Mesendoderm (in vitro differentiated cells): Measurements from ENCODE around the gene ATP10B.

Source experiments
- DNase-seq: peaks from one replicate; pipeline ENCODE4 v3.0.0; 2013
- H2AK5ac ChIP-seq: 2 replicates; pipeline ENCODE4 v1.6.1; 2013; ENCODE audit warnings: low read length, inconsistent platforms
- H2BK120ac ChIP-seq: 2 replicates; pipeline ENCODE4 v1.6.1; 2013; ENCODE audit warnings: low read depth, mild to moderate bottlenecking, low read length, moderate library complexity, mixed read lengths
- H2BK15ac ChIP-seq: replicated peaks from 2 replicates; pipeline ENCODE4 v1.6.1; 2013; ENCODE audit warnings: low read depth, mild to moderate bottlenecking, moderate library complexity
- H2BK5ac ChIP-seq: 2 replicates; pipeline ENCODE4 v1.6.1; 2013; ENCODE audit warnings: low read length, inconsistent platforms
- H3K18ac ChIP-seq: 2 replicates; pipeline ENCODE4 v1.6.1; 2013; ENCODE audit warnings: mild to moderate bottlenecking, low read length, mixed read lengths
- H3K23ac ChIP-seq: one replicate; pipeline ENCODE4 v1.6.1; 2013; ENCODE audit warnings: low read length
- H3K27ac ChIP-seq: 2 replicates; pipeline ENCODE4 v1.5.1; 2013; ENCODE audit warnings: low read depth, mild to moderate bottlenecking, inconsistent platforms, low read length, moderate library complexity
- H3K27me3 ChIP-seq: 2 replicates; pipeline ENCODE4 v1.6.1; 2013; ENCODE audit warnings: low read length, control low read depth, mild to moderate bottlenecking, inconsistent platforms; ENCODE audit not compliant: insufficient read depth, poor library complexity
- H3K36me3 ChIP-seq: 2 replicates; pipeline ENCODE4 v1.6.1; 2013; ENCODE audit warnings: low read length, inconsistent platforms; ENCODE audit not compliant: control insufficient read depth, insufficient read depth
- H3K4ac ChIP-seq: one replicate; pipeline ENCODE4 v1.6.1; 2013; ENCODE audit warnings: low read depth, mild to moderate bottlenecking, low read length, moderate library complexity
- H3K4me1 ChIP-seq: 2 replicates; pipeline ENCODE4 v1.6.1; 2013; ENCODE audit warnings: low read depth, low read length, inconsistent platforms; ENCODE audit not compliant: control insufficient read depth
- H3K4me2 ChIP-seq: 2 replicates; pipeline ENCODE4 v1.6.1; 2013; ENCODE audit warnings: low read length
- H3K4me3 ChIP-seq: 2 replicates; pipeline ENCODE4 v1.5.1; 2013; ENCODE audit warnings: mild to moderate bottlenecking, low read length
- H3K56ac ChIP-seq: one replicate; pipeline ENCODE4 v1.6.1; 2013; ENCODE audit warnings: low read length
- H3K79me1 ChIP-seq: 2 replicates; pipeline ENCODE4 v1.6.1; 2013; ENCODE audit warnings: low read length, inconsistent platforms
- H3K79me2 ChIP-seq: 2 replicates; pipeline ENCODE4 v1.6.1; 2013; ENCODE audit warnings: mild to moderate bottlenecking, low read length; ENCODE audit not compliant: control insufficient read depth, insufficient read depth
- H3K9ac ChIP-seq: 2 replicates; pipeline ENCODE4 v1.6.1; 2013; ENCODE audit warnings: low read length, inconsistent platforms
- H4K5ac ChIP-seq: one replicate; pipeline ENCODE4 v1.6.1; 2013; ENCODE audit warnings: low read length
- H4K8ac ChIP-seq: one replicate; pipeline ENCODE4 v1.6.1; 2013; ENCODE audit warnings: low read depth, mild to moderate bottlenecking, control low read depth, low read length, moderate library complexity
- WGBS: extraction: QIAGEN DNeasy Blood & Tissue Kit; methylation state at CpG from one replicate; pipeline ENCODE4 v1.1.7; 2013; ENCODE audit warnings: low lambda C conversion rate, missing lambda C conversion rate; ENCODE audit not compliant: insufficient coverage; ENCODE audit errors: extremely low coverage; 5-methylcytosine and 5-hydroxymethylcytosine counted together

The ATP10B gene

DNA sequence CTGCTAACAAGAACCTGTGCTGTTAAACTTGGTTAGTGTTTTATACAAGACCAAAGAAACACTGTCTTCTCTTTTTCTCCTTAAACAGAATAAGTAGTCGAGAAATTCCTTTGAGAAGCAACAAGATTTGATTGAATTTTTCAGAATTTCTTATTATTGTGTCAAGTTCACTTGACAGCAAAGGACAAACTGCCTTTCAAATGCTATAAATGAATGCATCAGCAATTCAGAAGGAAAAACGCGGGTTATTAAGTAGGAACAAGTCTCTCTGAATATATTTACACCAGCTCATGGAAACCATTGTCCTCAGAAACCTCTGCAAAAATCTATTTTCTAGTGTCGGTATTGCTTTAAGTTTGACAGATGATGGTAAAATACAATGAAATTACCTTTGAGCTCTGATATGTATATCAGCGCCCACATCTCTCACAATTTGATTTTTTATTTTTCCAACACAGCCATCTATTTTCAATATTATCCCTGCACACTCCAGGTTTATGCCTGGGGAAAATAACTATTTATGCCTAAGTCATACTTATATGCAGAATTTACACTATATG is 4.4 kb downstream of the ATP10B start:
- Histone ChIP-seq H3K56ac (no peak overlapping the region), H3K27ac (no peak overlapping the region), H3K27me3 (no peaks in the 10 kb centered on the region), H3K79me1 (no peaks in the 10 kb centered on the region), H3K79me2 (no peaks in the 10 kb centered on the region), H2BK5ac (no peak overlapping the region), H3K4me3 (no peak overlapping the region), H2BK120ac (no peak overlapping the region), H4K5ac (no peak overlapping the region), H4K8ac (no peak overlapping the region), H3K4ac (no peak overlapping the region), H3K4me2 (no peak overlapping the region), H3K4me1 (no peaks in the 10 kb centered on the region), H3K18ac (no peak overlapping the region), H3K9ac (no peak overlapping the region), H2BK15ac (no peak overlapping the region), H3K36me3 (no peaks in the 10 kb centered on the region), H2AK5ac (no peak overlapping the region), H3K23ac (no peak overlapping the region)
- no CpG with 5 or more reads among the region's 5 CpGs for WGBS
- no peak for DNase-seq

DNA sequence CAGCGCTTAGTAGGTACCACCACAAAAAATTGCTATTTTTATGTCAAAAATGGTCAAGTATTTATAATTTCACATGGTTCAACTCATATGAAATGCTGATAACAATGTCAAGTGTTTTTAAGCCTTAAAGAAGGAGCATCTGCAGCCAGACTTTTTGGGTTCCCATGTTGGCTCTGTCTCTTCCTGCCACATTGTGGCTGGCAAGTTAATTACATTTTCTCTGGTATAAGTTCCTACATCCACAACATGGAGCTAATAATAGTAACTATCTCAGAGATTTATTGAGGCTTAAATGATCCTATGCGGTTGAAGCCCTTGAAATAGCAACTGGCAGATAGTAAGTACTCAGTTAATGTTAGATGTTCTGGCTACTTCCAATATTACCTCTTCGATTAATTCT is 5.4 kb downstream of the ATP10B start:
- Histone ChIP-seq H3K79me1 (no peaks in the 10 kb centered on the region), H3K4me1 (no peaks in the 10 kb centered on the region), H2BK5ac (no peak overlapping the region), H2AK5ac (no peak overlapping the region), H4K8ac (no peak overlapping the region), H3K9ac (no peak overlapping the region), H4K5ac (no peak overlapping the region), H3K27ac (no peak overlapping the region), H2BK120ac (no peak overlapping the region), H3K4me3 (no peak overlapping the region), H3K36me3 (no peaks in the 10 kb centered on the region), H3K27me3 (no peaks in the 10 kb centered on the region), H3K56ac (no peak overlapping the region), H3K79me2 (no peaks in the 10 kb centered on the region), H2BK15ac (no peak overlapping the region), H3K23ac (no peak overlapping the region), H3K18ac (no peak overlapping the region), H3K4ac (no peak overlapping the region), H3K4me2 (no peak overlapping the region)
- no CpG with 5 or more reads among the region's 3 CpGs for WGBS
- DNase-seq: no peak

DNA sequence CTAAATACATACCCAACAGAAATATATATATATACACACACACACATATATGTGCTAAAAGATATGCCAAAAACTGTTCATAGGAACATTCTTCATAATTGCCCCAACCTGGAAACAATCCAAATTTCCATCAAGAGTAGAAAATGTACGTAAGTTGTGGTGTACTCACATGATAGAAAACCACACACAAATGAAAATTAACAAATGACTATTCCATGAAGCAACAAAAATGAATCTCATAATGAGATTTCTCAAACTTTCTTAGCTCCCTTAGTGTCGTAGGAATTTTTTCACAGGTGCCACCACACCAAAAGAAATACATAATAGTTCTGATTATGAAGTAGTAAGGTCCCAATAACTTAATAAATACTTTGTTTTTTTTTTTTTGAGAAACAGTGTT is 7.8 kb downstream of the ATP10B start:
- H3K4ac ChIP-seq: no peak overlapping the region
- WGBS: no CpG with 5 or more reads among the region's 2 CpGs

DNA sequence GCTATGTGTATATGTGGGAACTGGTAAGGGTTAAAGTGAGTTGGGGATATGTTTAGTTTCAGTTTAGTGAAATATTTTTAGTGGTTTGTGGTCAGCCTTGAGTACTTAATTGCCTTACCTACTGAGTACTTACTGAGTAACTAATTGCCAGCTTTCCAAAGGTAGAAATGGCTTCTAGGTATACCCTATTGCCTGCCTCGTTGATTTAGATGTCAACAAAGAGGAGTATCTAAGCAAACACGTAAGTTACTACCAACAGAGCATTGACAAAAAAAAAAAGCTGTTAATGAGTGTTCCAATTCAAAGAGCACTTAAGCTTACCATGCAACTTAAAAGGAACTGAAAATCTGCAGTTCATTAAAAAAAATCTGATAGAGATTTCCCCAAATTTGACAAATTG is 8.8 kb downstream of the ATP10B start:
- H3K4me1 ChIP-seq: no peaks in the 10 kb centered on the region
- no peak overlapping the region for H2AK5ac ChIP-seq
- H3K79me1 ChIP-seq: no peaks in the 10 kb centered on the region
- no peak overlapping the region for H3K27ac ChIP-seq
- WGBS: no CpG with 5 or more reads among the region's 2 CpGs
- H3K4me3 ChIP-seq: no peak overlapping the region
- H4K8ac ChIP-seq: no peak overlapping the region
- H3K4me2 ChIP-seq: no peak overlapping the region
- H2BK15ac ChIP-seq: no peak overlapping the region
- no peak overlapping the region for H3K9ac ChIP-seq
- no peak overlapping the region for H2BK5ac ChIP-seq
- H3K79me2 ChIP-seq: no peaks in the 10 kb centered on the region
- no peak overlapping the region for H3K56ac ChIP-seq
- no peaks in the 10 kb centered on the region for H3K36me3 ChIP-seq
- no peak overlapping the region for H4K5ac ChIP-seq
- no peaks in the 10 kb centered on the region for H3K27me3 ChIP-seq
- no peak overlapping the region for H3K4ac ChIP-seq
- DNase-seq: peak; percentile 6
- H2BK120ac ChIP-seq: no peak overlapping the region
- H3K18ac ChIP-seq: no peak overlapping the region
- H3K23ac ChIP-seq: no peak overlapping the region

More for the DNA sequence above, 7.8 kb downstream of the ATP10B start:
- Histone ChIP-seq H2BK5ac (no peak overlapping the region), H3K23ac (no peak overlapping the region), H3K4me2 (no peak overlapping the region), H3K79me1 (no peaks in the 10 kb centered on the region), H3K27me3 (no peaks in the 10 kb centered on the region), H3K9ac (no peak overlapping the region), H4K8ac (no peak overlapping the region), H2BK120ac (no peak overlapping the region), H4K5ac (no peak overlapping the region), H3K4me1 (no peaks in the 10 kb centered on the region), H2BK15ac (no peak overlapping the region), H3K4me3 (no peak overlapping the region), H3K79me2 (no peaks in the 10 kb centered on the region), H3K27ac (no peak overlapping the region), H2AK5ac (no peak overlapping the region), H3K56ac (no peak overlapping the region), H3K18ac (no peak overlapping the region), H3K36me3 (no peaks in the 10 kb centered on the region)
- DNase-seq: no peak

DNA sequence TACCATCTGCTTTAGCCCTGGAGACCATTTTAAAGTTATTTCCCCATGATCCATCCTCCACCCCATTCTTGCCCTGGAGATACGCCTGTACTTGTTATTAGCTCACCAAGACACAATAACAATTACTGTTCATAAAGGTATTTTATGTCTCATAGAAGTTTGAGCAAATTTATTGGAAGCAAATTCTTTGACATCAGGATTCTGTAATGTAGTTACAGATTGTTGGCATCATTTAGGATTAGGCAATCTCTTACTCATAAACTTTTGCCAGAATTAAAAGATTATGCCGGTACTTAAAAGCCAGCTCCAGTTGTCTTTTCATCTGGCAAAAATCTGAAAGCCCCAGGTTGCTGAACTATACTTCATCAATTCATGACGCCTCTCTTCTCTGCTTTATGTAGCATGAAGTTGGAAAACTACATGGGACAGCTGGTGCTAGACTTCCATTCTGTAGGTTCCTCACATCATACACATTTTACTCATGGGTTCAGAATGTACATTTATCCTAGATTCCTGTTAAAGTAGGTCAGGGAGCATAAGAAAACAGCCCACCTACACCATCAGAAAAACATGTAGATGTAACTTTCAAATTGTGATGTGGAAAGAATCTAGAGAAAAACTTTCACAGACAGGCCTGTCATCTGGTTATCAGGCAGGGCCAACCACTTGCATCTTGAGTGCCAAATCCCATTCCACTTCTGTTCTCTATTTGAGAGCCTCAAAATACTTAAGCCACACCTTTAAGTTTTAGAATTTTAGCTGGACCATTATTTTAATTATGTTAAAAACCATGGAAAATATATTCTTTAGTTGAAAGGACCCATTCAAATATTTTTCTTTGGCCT is 14.0 kb downstream of the ATP10B start:
- Histone ChIP-seq H3K4me3 (no peak overlapping the region), H3K4ac (no peak overlapping the region), H2BK120ac (no peak overlapping the region), H3K79me1 (no peaks in the 10 kb centered on the region), H3K27me3 (no peaks in the 10 kb centered on the region), H3K18ac (no peak overlapping the region), H4K8ac (no peak overlapping the region), H2BK5ac (no peak overlapping the region), H4K5ac (no peak overlapping the region), H2AK5ac (no peak overlapping the region), H3K9ac (no peak overlapping the region), H3K27ac (no peak overlapping the region), H3K79me2 (no peaks in the 10 kb centered on the region), H3K23ac (no peak overlapping the region), H3K4me1 (no peaks in the 10 kb centered on the region), H2BK15ac (no peak overlapping the region), H3K4me2 (no peak overlapping the region), H3K36me3 (no peaks in the 10 kb centered on the region), H3K56ac (no peak overlapping the region)
- no CpG with 5 or more reads among the region's 3 CpGs for WGBS
- DNase-seq: no peak
